ENCODE measurements around the gene RPSA.
"Not testable (repeated sequence)": the region's sequence is repeated elsewhere in the genome, so short reads cannot be mapped to it uniquely, and the experiment has no call there.

RPSA gene

GRCh38 chr3:39387411-39387975 lies 19.0 kb upstream of the RPSA start:
- DNase-seq = no peak
- intact Hi-C loops (cut with DNase I) = no loop called here

- DNase-seq = no peak
- intact Hi-C loops (cut with DNase I) = no loop called here
Observed at GRCh38 chr3:39388153-39388552, 18.4 kb upstream of the RPSA start.

DNA sequence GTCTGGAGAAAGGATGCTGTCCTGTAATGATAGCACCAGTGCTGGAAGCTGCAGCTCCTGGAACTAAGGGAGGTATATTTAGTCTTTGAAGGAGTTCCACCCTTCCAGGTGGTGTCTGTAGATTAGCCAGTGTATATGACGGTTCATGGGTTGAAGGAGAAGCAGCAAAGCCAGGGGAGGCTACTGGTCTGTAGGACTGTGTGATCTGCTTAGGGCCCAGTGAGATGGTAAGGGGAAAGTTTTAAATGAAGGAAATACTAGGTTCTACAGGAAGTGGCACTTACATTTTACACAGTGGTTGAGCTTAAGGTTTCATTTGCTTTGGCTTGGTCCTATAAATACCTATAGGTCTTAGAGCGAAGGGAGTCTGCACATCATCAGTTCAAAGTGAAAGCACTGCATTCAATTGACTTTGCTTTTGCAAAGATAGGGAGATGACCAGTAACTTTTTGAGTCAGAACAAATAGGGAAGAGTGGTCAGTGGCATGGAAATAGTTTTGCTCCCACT lies 17.7 kb upstream of the RPSA start:
- DNase-seq = no peak
- intact Hi-C loops (cut with DNase I) = no loop called here

GRCh38 chr3:39390181-39390580 lies 16.3 kb upstream of the RPSA start:
- intact Hi-C loops (cut with DNase I) = no loop called here
- DNase-seq = no peak

DNA sequence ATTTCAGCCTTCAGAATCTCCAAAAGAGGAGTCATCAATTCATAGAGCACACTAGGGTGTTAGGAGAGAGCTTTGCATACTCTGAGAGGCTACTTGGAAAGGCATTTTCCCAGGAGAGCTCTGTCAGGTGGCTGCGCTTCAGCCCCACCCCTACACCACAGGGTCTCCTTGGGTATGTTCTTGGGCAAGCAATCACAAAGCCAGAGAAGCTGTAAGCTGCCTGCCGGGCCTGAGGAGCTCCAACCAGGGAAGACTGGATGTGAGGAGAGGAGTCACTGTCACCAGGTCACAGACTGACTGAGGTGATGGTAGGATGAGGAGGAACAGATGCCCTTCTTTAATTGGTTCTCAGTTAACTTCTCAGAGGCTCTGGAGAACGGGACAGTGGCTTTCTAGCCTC lies 9.8 kb upstream of the RPSA start:
- DNase-seq = no peak
- intact Hi-C loops (cut with DNase I) = no loop called here

DNA sequence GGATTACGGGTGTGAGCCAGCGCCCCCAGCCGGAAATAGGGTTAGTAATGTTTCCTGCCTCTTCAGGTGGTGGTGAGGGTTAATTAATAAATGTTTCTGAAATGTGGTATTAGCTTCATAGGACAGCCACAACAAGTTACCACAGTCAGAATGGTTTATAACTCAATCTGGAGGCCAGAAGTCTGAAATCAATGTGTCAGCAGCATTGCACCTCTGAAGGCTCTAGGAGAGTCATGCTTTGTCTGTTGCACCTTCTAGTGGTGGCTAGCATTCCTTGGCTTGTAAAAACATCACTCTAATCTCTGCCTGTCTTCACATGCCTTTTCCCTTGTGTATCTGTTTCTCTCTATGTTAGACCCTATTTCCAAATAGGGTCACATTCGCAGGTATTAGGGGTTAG lies 7.8 kb upstream of the RPSA start:
- intact Hi-C loops (cut with DNase I) = no loop called here
- DNase-seq = no peak

DNA sequence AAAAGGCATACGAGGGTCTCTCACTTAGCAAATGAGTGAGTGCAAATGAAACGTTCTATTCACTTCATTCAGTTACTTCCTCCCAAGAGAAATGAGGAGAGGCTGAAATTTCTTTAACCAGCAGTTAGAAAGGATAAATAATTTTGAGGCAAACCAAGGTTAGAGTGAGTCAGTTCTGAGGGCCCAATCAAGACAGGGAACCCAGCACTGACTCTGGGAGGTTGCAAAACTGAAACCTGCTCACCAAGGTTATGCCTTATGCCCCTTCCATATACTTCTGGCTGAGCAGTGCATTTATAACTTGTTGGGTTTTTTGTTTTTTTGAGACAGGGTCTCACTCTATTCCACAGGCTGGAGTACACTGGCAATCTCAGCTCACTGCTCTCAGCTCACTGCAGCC lies 4.5 kb upstream of the RPSA start:
- intact Hi-C loops (cut with DNase I) = no loop called here
- DNase-seq = no peak

GRCh38 chr3:39404943-39405686 lies 1.4 kb upstream of the RPSA start:
- no peak for DNase-seq
- intact Hi-C loops (cut with DNase I) = loop anchor here (2.0 kb wide), 1 partner anchor 904 kb away; the partner anchor contains the start of gene EIF1B

DNA sequence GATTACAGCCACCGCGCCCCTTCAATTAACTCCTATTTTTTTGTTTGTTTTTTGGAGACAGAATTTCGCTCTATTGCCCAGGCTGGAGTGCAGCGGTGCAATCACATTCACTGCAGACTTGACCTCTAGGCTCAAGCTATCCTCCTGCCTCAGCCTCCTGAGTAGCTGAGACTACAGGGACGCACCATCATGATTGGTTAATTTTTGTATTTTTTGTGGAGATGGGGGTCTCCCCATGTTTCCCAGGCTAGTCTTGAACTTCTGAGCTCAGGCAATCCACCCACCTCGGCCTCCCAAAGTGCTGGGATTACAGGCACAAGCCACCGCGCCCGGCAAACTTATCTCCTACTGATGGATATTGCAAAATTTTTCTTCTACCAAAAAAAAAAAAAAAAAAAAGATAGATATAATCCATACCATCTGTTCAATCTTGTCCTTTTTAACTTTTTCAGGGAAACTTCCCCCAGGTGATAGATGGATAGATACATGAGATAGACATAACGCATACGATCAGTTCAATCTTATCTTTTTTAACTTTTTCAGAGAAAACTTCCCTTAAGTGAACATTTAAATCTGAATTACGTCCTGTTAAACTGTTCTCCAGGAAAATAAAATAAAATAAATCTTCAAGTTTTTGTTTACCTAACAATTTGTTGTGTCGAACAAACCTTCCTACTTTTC lies 693 bp upstream of the RPSA start:
- intact Hi-C loops (cut with DNase I) = loop anchor here (1.0 to 2.0 kb wide), 2 partner anchors 22 to 903 kb away; partner anchors contain the start of gene EIF1B
- no peak for DNase-seq

DNA sequence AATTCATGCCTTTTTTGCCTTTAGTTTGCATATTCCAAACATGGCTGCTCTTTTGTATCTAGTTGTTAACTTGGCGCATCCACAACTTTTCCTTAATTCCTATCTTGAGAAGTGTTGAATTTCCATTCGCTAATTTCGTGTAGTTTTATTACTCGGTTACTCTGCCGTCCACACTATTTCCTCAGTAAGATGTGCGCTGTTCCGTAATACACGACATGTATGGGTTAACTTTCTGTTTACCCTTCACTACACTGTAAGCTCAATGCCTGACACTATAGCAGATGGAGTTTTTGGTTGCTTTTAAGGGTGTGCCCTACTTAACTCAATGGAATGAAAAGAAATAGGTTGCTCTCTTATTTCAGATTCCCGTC lies 724 bp downstream of the RPSA start:
- no peak for DNase-seq
- intact Hi-C loops (cut with DNase I) = no loop called here

- intact Hi-C loops (cut with DNase I) = no loop called here
- no peak for DNase-seq
Observed at GRCh38 chr3:39407773-39408492, 1.4 kb downstream of the RPSA start.

GRCh38 chr3:39408493-39409372 lies 2.2 kb downstream of the RPSA start:
- no peak for DNase-seq
- intact Hi-C loops (cut with DNase I) = no loop called here

DNA sequence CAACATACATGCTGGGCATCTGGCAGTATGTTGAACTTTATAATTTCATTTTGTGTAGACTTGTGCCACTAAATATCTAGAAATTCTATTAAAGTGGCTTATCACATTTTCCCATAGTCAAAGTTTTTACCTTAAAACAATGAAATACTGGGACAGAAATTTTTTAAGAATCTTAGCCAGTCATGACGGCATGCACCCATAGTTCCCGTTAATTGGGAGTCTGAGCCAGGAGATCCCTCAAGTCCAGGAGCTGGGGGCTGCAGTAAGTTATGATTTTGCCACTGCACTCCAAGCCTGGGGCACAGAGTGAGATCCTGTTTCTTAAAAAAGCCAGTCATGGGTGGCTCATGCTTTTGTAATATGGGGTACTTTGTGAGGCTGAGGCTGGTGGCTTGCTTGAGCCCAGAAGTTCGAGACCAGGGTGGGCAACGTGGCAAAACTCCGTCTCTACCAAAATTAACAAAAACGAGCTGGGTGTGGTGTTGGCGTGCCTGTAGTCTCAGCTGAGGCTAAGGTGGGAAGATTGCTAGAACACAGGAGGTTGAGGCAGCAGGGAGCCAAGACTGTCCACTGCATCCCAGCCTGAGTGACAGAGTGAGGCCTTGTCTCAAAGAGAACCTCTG lies 3.1 kb downstream of the RPSA start:
- intact Hi-C loops (cut with DNase I) = no loop called here
- no peak for DNase-seq

- intact Hi-C loops (cut with DNase I) = no loop called here
- no peak for DNase-seq
Observed at GRCh38 chr3:39410893-39411292, 4.4 kb downstream of the RPSA start.

- DNase-seq = no peak
- intact Hi-C loops (cut with DNase I) = no loop called here
Observed at GRCh38 chr3:39412668-39413260, 6.2 kb downstream of the RPSA start.

- no peak for DNase-seq
- intact Hi-C loops (cut with DNase I) = no loop called here
Observed at GRCh38 chr3:39413691-39414420, 7.3 kb downstream of the RPSA start.

GRCh38 chr3:39414421-39414907 lies 7.9 kb downstream of the RPSA start:
- intact Hi-C loops (cut with DNase I) = no loop called here

GRCh38 chr3:39415302-39415701 lies 8.8 kb downstream of the RPSA start:
- intact Hi-C loops (cut with DNase I); DNase-seq: not testable (repeated sequence)

More at GRCh38 chr3:39414421-39414907, 7.9 kb downstream of the RPSA start:
- DNase-seq = no peak
